ENCODE measurements around the gene FBXL17. TPM values are rescaled to one million over a fixed set of nuclear protein-coding genes. Genes with fewer than 3 reads are reported as not detected.

FBXL17 gene
- total RNA-seq, 5 donors from 2014 or later (not counting 1 experiment from before 2014, with no cell fraction given), result 20.4 to 30.1 (median 22.1) TPM

GRCh38 chr5:107955321-107955720, 426.6 kb downstream of the FBXL17 start:
- 17% methylated on average over 3 of the region's 3 CpGs for WGBS (ENCODE audit: insufficient coverage)
- H3K36me3 Mint-ChIP-seq, result peaks cover 7% of the 10 kb centered on the region
- Histone ChIP-seq H3K36me3 (ENCODE audit: control insufficient read depth in 2 of 2, extremely low read depth in 1 of 2, insufficient read depth in 1 of 2, low read length in 1 of 2) (no peaks in the 10 kb centered on the region), H3K4me1 (ENCODE audit: control insufficient read depth in 1 of 2, extremely low read depth in 1 of 2, insufficient read depth in 2 of 2, low read length in 2 of 2) (peaks cover 0 to 23% of the 10 kb centered on the region in 2 experiments), H3K4me3 (ENCODE audit: control insufficient read depth in 1 of 2, extremely low read depth in 1 of 2, low read length in 1 of 2) (no peak overlapping the region), H3K27ac (ENCODE audit: low read length) (no peak overlapping the region), H3K27me3 (replicated peaks in 1 of 2; ENCODE audit: control insufficient read depth in 2 of 2, extremely low read depth in 1 of 2, insufficient read depth in 2 of 2, low read length in 1 of 2) (no peaks in the 10 kb centered on the region), H3K9me3 (no peaks in the 10 kb centered on the region)
- POLR2A ChIA-PET, result no interaction called here
- CTCF ChIA-PET, result no interaction called here
- H3K4me3 Mint-ChIP-seq, result no peak overlapping the region
- DNase-seq (no peak), ATAC-seq (replicated peaks in 1 of 4) (no peak)
- H3K4me1 Mint-ChIP-seq, result peaks cover 19 to 39% (median 25%) of the 10 kb centered on the region in 3 donors
- no peak overlapping the region for H3K27ac Mint-ChIP-seq
- H3K9me3 Mint-ChIP-seq, result no peaks in the 10 kb centered on the region
- no peaks in the 10 kb centered on the region for H3K27me3 Mint-ChIP-seq

- Histone ChIP-seq H3K9me3 (no peaks in the 10 kb centered on the region), H3K36me3 (ENCODE audit: control insufficient read depth in 2 of 2, extremely low read depth in 1 of 2, insufficient read depth in 1 of 2, low read length in 1 of 2) (no peaks in the 10 kb centered on the region), H3K4me1 (ENCODE audit: control insufficient read depth in 1 of 2, extremely low read depth in 1 of 2, insufficient read depth in 2 of 2, low read length in 2 of 2) (peaks cover 0 to 30% of the 10 kb centered on the region in 2 experiments), H3K27ac (ENCODE audit: low read length) (no peak overlapping the region), H3K4me3 (ENCODE audit: control insufficient read depth in 1 of 2, extremely low read depth in 1 of 2, low read length in 1 of 2) (no peak overlapping the region), H3K27me3 (replicated peaks in 1 of 2; ENCODE audit: control insufficient read depth in 2 of 2, extremely low read depth in 1 of 2, insufficient read depth in 2 of 2, low read length in 1 of 2) (no peaks in the 10 kb centered on the region)
- CTCF ChIA-PET, result no interaction called here
- POLR2A ChIA-PET, result no interaction called here
- Mint-ChIP-seq H3K27ac (no peak overlapping the region), H3K36me3 (peaks cover 7% of the 10 kb centered on the region), H3K9me3 (no peaks in the 10 kb centered on the region), H3K27me3 (no peaks in the 10 kb centered on the region), H3K4me3 (no peak overlapping the region), H3K4me1 (peaks cover 28 to 46% (median 34%) of the 10 kb centered on the region in 3 donors)
- DNase-seq, result no peak
- no peak for ATAC-seq (replicated peaks in 1 of 4)
Observed at GRCh38 chr5:107954254-107954653, 427.6 kb downstream of the FBXL17 start.

- Histone ChIP-seq H3K27me3 (replicated peaks in 1 of 2; ENCODE audit: control insufficient read depth in 2 of 2, extremely low read depth in 1 of 2, insufficient read depth in 2 of 2, low read length in 1 of 2) (no peaks in the 10 kb centered on the region), H3K9me3 (no peaks in the 10 kb centered on the region), H3K27ac (ENCODE audit: low read length) (no peak overlapping the region), H3K36me3 (ENCODE audit: control insufficient read depth in 2 of 2, extremely low read depth in 1 of 2, insufficient read depth in 1 of 2, low read length in 1 of 2) (no peaks in the 10 kb centered on the region), H3K4me3 (ENCODE audit: control insufficient read depth in 1 of 2, extremely low read depth in 1 of 2, low read length in 1 of 2) (no peak overlapping the region), H3K4me1 (ENCODE audit: control insufficient read depth in 1 of 2, extremely low read depth in 1 of 2, insufficient read depth in 2 of 2, low read length in 2 of 2) (peaks cover 0 to 37% of the 10 kb centered on the region in 2 experiments)
- ChIA-PET CTCF (interaction anchor here in 1 of 2 donors (0.5 to 0.7 kb wide), 2 partner anchors 188 to 310 kb away, joined by 3 to 8 read pairs; no protein-coding TSS in a partner anchor), POLR2A (no interaction called here)
- Mint-ChIP-seq H3K27ac (no peak overlapping the region), H3K4me1 (peaks cover 32 to 46% (median 38%) of the 10 kb centered on the region in 3 donors), H3K36me3 (peaks cover 9% of the 10 kb centered on the region), H3K9me3 (no peaks in the 10 kb centered on the region), H3K4me3 (no peak overlapping the region), H3K27me3 (no peaks in the 10 kb centered on the region)
- ATAC-seq (replicated peaks in 1 of 4), result no peak
- DNase-seq, result no peak
- WGBS (ENCODE audit: insufficient coverage), result no CpG with 5 or more reads among the region's 4 CpGs
Observed at GRCh38 chr5:107952450-107952849, 429.4 kb downstream of the FBXL17 start.

GRCh38 chr5:107951309-107951708, 430.6 kb downstream of the FBXL17 start:
- DNase-seq, result no peak
- H3K9me3 Mint-ChIP-seq, result no peaks in the 10 kb centered on the region
- Histone ChIP-seq H3K27ac (ENCODE audit: low read length) (no peak overlapping the region), H3K9me3 (no peaks in the 10 kb centered on the region), H3K4me3 (ENCODE audit: control insufficient read depth in 1 of 2, extremely low read depth in 1 of 2, low read length in 1 of 2) (no peak overlapping the region), H3K27me3 (replicated peaks in 1 of 2; ENCODE audit: control insufficient read depth in 2 of 2, extremely low read depth in 1 of 2, insufficient read depth in 2 of 2, low read length in 1 of 2) (no peaks in the 10 kb centered on the region), H3K4me1 (ENCODE audit: control insufficient read depth in 1 of 2, extremely low read depth in 1 of 2, insufficient read depth in 2 of 2, low read length in 2 of 2) (peaks cover 0 to 34% of the 10 kb centered on the region in 2 experiments), H3K36me3 (ENCODE audit: control insufficient read depth in 2 of 2, extremely low read depth in 1 of 2, insufficient read depth in 1 of 2, low read length in 1 of 2) (no peaks in the 10 kb centered on the region)
- CTCF ChIA-PET, result no interaction called here
- H3K4me1 Mint-ChIP-seq, result peaks cover 30 to 39% (median 38%) of the 10 kb centered on the region in 3 donors
- H3K27me3 Mint-ChIP-seq, result no peaks in the 10 kb centered on the region
- POLR2A ChIA-PET, result no interaction called here
- H3K4me3 Mint-ChIP-seq, result no peak overlapping the region
- H3K36me3 Mint-ChIP-seq, result peaks cover 15% of the 10 kb centered on the region
- H3K27ac Mint-ChIP-seq, result no peak overlapping the region
- no peak for ATAC-seq (replicated peaks in 1 of 4)
- 75% methylated on average over 2 of the region's 3 CpGs for WGBS (ENCODE audit: insufficient coverage)

- WGBS (ENCODE audit: insufficient coverage), result 100% methylated on average over 1 of the region's 5 CpGs
- H3K4me3 Mint-ChIP-seq, result no peak overlapping the region
- Histone ChIP-seq H3K27me3 (replicated peaks in 1 of 2; ENCODE audit: control insufficient read depth in 2 of 2, extremely low read depth in 1 of 2, insufficient read depth in 2 of 2, low read length in 1 of 2) (no peaks in the 10 kb centered on the region), H3K27ac (ENCODE audit: low read length) (no peak overlapping the region), H3K4me1 (ENCODE audit: control insufficient read depth in 1 of 2, extremely low read depth in 1 of 2, insufficient read depth in 2 of 2, low read length in 2 of 2) (peaks cover 0 to 34% of the 10 kb centered on the region in 2 experiments), H3K9me3 (no peaks in the 10 kb centered on the region), H3K4me3 (ENCODE audit: control insufficient read depth in 1 of 2, extremely low read depth in 1 of 2, low read length in 1 of 2) (no peak overlapping the region), H3K36me3 (ENCODE audit: control insufficient read depth in 2 of 2, extremely low read depth in 1 of 2, insufficient read depth in 1 of 2, low read length in 1 of 2) (no peaks in the 10 kb centered on the region)
- peaks cover 15% of the 10 kb centered on the region for H3K36me3 Mint-ChIP-seq
- no peaks in the 10 kb centered on the region for H3K9me3 Mint-ChIP-seq
- no peak for ATAC-seq (replicated peaks in 1 of 4)
- H3K27me3 Mint-ChIP-seq, result no peaks in the 10 kb centered on the region
- H3K4me1 Mint-ChIP-seq, result peaks cover 27 to 36% (median 35%) of the 10 kb centered on the region in 3 donors
- CTCF ChIA-PET, result no interaction called here
- no peak for DNase-seq
- POLR2A ChIA-PET, result no interaction called here
- H3K27ac Mint-ChIP-seq, result no peak overlapping the region
Observed at GRCh38 chr5:107950776-107951175, 431.1 kb downstream of the FBXL17 start.

- H3K4me1 ChIP-seq (ENCODE audit: control insufficient read depth in 1 of 2, extremely low read depth in 1 of 2, insufficient read depth in 2 of 2, low read length in 2 of 2), result peaks cover 0 to 28% of the 10 kb centered on the region in 2 experiments
- no peak overlapping the region for H3K4me3 ChIP-seq (ENCODE audit: control insufficient read depth in 1 of 2, extremely low read depth in 1 of 2, low read length in 1 of 2)
- 20% methylated on average over 1 of the region's 6 CpGs for WGBS (ENCODE audit: insufficient coverage)
- H3K36me3 ChIP-seq (ENCODE audit: control insufficient read depth in 2 of 2, extremely low read depth in 1 of 2, insufficient read depth in 1 of 2, low read length in 1 of 2), result no peaks in the 10 kb centered on the region
- Mint-ChIP-seq H3K4me1 (peaks cover 25 to 33% (median 29%) of the 10 kb centered on the region in 3 donors), H3K4me3 (peak overlapping the region in 2 of 3 donors; percentile 10 to 44), H3K27ac (peak overlapping the region in 1 of 2 donors; percentile 0), H3K9me3 (no peaks in the 10 kb centered on the region), H3K36me3 (peaks cover 23% of the 10 kb centered on the region), H3K27me3 (no peaks in the 10 kb centered on the region)
- DNase-seq (no peak), ATAC-seq (replicated peaks in 1 of 4) (no peak)
- POLR2A ChIA-PET, result no interaction called here
- H3K27ac ChIP-seq (ENCODE audit: low read length), result no peak overlapping the region
- H3K9me3 ChIP-seq, result no peaks in the 10 kb centered on the region
- CTCF ChIA-PET, result no interaction called here
- no peaks in the 10 kb centered on the region for H3K27me3 ChIP-seq (replicated peaks in 1 of 2; ENCODE audit: control insufficient read depth in 2 of 2, extremely low read depth in 1 of 2, insufficient read depth in 2 of 2, low read length in 1 of 2)
Observed at GRCh38 chr5:107949688-107950341, 432.1 kb downstream of the FBXL17 start.
